Mesendoderm (in vitro differentiated cells): ENCODE results near the gene FIBP.

Experiments
- DNase-seq: peaks from one replicate; pipeline ENCODE4 v3.0.0; 2013
- H2AK5ac ChIP-seq: 2 replicates; pipeline ENCODE4 v1.6.1; 2013; ENCODE audit warnings: low read length, inconsistent platforms
- H2BK120ac ChIP-seq: 2 replicates; pipeline ENCODE4 v1.6.1; 2013; ENCODE audit warnings: low read depth, mild to moderate bottlenecking, low read length, moderate library complexity, mixed read lengths
- H2BK15ac ChIP-seq: replicated peaks from 2 replicates; pipeline ENCODE4 v1.6.1; 2013; ENCODE audit warnings: low read depth, mild to moderate bottlenecking, moderate library complexity
- H2BK5ac ChIP-seq: 2 replicates; pipeline ENCODE4 v1.6.1; 2013; ENCODE audit warnings: low read length, inconsistent platforms
- H3K18ac ChIP-seq: 2 replicates; pipeline ENCODE4 v1.6.1; 2013; ENCODE audit warnings: mild to moderate bottlenecking, low read length, mixed read lengths
- H3K23ac ChIP-seq: one replicate; pipeline ENCODE4 v1.6.1; 2013; ENCODE audit warnings: low read length
- H3K27ac ChIP-seq: 2 replicates; pipeline ENCODE4 v1.5.1; 2013; ENCODE audit warnings: low read depth, mild to moderate bottlenecking, inconsistent platforms, low read length, moderate library complexity
- H3K27me3 ChIP-seq: 2 replicates; pipeline ENCODE4 v1.6.1; 2013; ENCODE audit warnings: low read length, control low read depth, mild to moderate bottlenecking, inconsistent platforms; ENCODE audit not compliant: insufficient read depth, poor library complexity
- H3K36me3 ChIP-seq: 2 replicates; pipeline ENCODE4 v1.6.1; 2013; ENCODE audit warnings: low read length, inconsistent platforms; ENCODE audit not compliant: control insufficient read depth, insufficient read depth
- H3K4ac ChIP-seq: one replicate; pipeline ENCODE4 v1.6.1; 2013; ENCODE audit warnings: low read depth, mild to moderate bottlenecking, low read length, moderate library complexity
- H3K4me1 ChIP-seq: 2 replicates; pipeline ENCODE4 v1.6.1; 2013; ENCODE audit warnings: low read depth, low read length, inconsistent platforms; ENCODE audit not compliant: control insufficient read depth
- H3K4me2 ChIP-seq: 2 replicates; pipeline ENCODE4 v1.6.1; 2013; ENCODE audit warnings: low read length
- H3K4me3 ChIP-seq: 2 replicates; pipeline ENCODE4 v1.5.1; 2013; ENCODE audit warnings: mild to moderate bottlenecking, low read length
- H3K56ac ChIP-seq: one replicate; pipeline ENCODE4 v1.6.1; 2013; ENCODE audit warnings: low read length
- H3K79me1 ChIP-seq: 2 replicates; pipeline ENCODE4 v1.6.1; 2013; ENCODE audit warnings: low read length, inconsistent platforms
- H3K79me2 ChIP-seq: 2 replicates; pipeline ENCODE4 v1.6.1; 2013; ENCODE audit warnings: mild to moderate bottlenecking, low read length; ENCODE audit not compliant: control insufficient read depth, insufficient read depth
- H3K9ac ChIP-seq: 2 replicates; pipeline ENCODE4 v1.6.1; 2013; ENCODE audit warnings: low read length, inconsistent platforms
- H4K5ac ChIP-seq: one replicate; pipeline ENCODE4 v1.6.1; 2013; ENCODE audit warnings: low read length
- H4K8ac ChIP-seq: one replicate; pipeline ENCODE4 v1.6.1; 2013; ENCODE audit warnings: low read depth, mild to moderate bottlenecking, control low read depth, low read length, moderate library complexity
- WGBS: extraction: QIAGEN DNeasy Blood & Tissue Kit; methylation state at CpG from one replicate; pipeline ENCODE4 v1.1.7; 2013; ENCODE audit warnings: low lambda C conversion rate, missing lambda C conversion rate; ENCODE audit not compliant: insufficient coverage; ENCODE audit errors: extremely low coverage; 5-methylcytosine and 5-hydroxymethylcytosine counted together

Gene FIBP

DNA sequence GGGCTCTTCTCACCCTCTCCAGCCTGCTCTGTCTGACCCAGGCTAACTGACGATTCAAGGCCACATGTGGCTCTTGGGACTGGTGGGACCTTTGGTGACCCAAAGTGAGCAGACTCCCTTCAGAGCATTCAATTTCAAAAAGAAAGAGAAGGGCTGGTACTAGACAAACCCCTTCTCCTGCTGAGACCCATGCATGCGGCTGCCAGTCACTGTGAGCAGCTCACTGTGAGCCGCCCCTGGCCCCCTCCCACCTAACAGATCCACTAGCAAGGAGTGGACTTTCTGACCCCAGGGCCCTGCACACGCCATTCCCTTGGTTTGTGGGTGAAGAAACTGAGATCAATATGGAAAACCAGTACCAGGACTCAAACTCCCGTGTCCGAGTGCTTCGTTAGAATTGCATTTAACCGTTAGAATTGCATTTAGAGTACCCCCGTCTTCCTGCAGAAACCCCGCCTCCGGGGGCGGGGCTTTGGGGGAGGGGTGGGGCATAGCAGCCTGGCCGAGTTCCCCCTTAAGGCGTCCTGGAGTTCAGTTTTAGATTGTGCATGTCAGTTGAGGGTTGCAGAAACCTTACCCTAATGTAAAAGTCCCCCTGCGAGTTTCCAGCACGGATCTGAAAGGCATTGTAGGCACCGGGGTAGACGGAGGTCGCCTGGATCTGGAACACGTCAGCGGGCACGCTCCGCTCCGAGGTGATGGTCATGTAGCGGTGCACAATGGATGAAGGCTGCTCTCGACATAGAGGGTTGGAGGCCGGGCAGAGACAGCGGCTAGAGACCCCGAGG is 20.8 kb downstream of the FIBP start:
- H4K5ac ChIP-seq, result no peak overlapping the region
- WGBS, result no CpG with 5 or more reads among the region's 29 CpGs
- H3K27ac ChIP-seq, result peak overlapping the region; percentile 14
- peak; percentile 62 for DNase-seq
- H3K36me3 ChIP-seq, result peaks cover 10% of the 10 kb centered on the region
- no peaks in the 10 kb centered on the region for H3K4me1 ChIP-seq
- no peak overlapping the region for H3K23ac ChIP-seq
- H4K8ac ChIP-seq, result no peak overlapping the region
- H3K4ac ChIP-seq, result no peak overlapping the region
- peak overlapping the region; percentile 10 for H3K9ac ChIP-seq
- peaks cover 4% of the 10 kb centered on the region for H3K79me1 ChIP-seq
- no peak overlapping the region for H2BK15ac ChIP-seq
- H2AK5ac ChIP-seq, result no peak overlapping the region
- peak overlapping the region; percentile 67 for H3K4me2 ChIP-seq
- no peak overlapping the region for H3K18ac ChIP-seq
- H3K4me3 ChIP-seq, result peak overlapping the region; percentile 0
- H2BK5ac ChIP-seq, result no peak overlapping the region
- peak overlapping the region; percentile 15 for H3K56ac ChIP-seq
- H3K79me2 ChIP-seq, result no peaks in the 10 kb centered on the region
- H3K27me3 ChIP-seq, result no peaks in the 10 kb centered on the region
- H2BK120ac ChIP-seq, result no peak overlapping the region

DNA sequence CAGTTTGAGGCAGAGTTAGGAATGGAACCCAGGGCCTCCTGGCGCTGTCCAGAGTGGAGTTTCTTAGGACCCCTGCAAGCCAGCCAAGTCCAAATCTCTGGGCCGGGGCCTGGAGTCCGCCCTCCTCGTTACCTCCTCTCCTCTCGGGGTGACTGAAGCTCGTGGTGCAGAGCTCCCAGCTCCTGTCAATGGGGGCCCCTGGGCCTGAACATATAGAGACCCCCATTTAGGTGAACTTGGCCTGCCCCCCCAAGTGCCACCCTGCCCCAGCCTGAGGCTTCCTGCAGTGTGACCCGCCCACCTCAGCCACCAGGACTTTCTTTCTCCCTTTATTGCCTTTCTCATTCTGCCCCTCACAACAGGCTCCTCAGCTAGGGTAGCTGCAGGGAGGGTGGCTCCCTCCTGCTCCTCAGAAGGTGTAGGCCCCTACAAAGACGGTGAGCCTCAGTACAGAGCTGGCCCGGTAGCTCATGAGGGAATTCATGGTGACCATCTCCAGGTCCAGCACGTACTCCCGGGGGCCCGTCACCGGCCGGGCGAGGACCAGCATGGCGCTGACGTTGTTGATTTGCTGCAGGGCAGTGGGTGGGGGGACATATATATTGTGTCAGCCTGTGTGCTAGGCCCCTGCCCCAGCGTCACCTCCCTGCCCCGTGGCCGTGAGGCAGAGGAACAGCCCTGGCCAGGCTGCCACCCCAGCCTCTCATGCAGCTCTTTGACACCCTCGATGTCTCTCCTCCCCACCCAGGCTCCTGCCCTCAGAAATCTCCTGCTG is 21.6 kb downstream of the FIBP start:
- no peak overlapping the region for H2BK5ac ChIP-seq
- peak overlapping the region; percentile 15 for H3K56ac ChIP-seq
- peaks cover 10% of the 10 kb centered on the region for H3K36me3 ChIP-seq
- H3K4ac ChIP-seq, result no peak overlapping the region
- H3K27me3 ChIP-seq, result no peaks in the 10 kb centered on the region
- no peak overlapping the region for H4K8ac ChIP-seq
- no peak overlapping the region for H3K23ac ChIP-seq
- H3K18ac ChIP-seq, result no peak overlapping the region
- H3K79me2 ChIP-seq, result peaks cover 2% of the 10 kb centered on the region
- H3K79me1 ChIP-seq, result peaks cover 8% of the 10 kb centered on the region
- peak overlapping the region; percentile 14 for H3K27ac ChIP-seq
- DNase-seq, result no peak
- H3K4me1 ChIP-seq, result no peaks in the 10 kb centered on the region
- no peak overlapping the region for H2AK5ac ChIP-seq
- no peak overlapping the region for H4K5ac ChIP-seq
- no peak overlapping the region for H3K4me3 ChIP-seq
- H3K9ac ChIP-seq, result no peak overlapping the region
- no peak overlapping the region for H3K4me2 ChIP-seq
- no peak overlapping the region for H2BK120ac ChIP-seq
- H2BK15ac ChIP-seq, result no peak overlapping the region
- WGBS, result no CpG with 5 or more reads among the region's 21 CpGs

DNA sequence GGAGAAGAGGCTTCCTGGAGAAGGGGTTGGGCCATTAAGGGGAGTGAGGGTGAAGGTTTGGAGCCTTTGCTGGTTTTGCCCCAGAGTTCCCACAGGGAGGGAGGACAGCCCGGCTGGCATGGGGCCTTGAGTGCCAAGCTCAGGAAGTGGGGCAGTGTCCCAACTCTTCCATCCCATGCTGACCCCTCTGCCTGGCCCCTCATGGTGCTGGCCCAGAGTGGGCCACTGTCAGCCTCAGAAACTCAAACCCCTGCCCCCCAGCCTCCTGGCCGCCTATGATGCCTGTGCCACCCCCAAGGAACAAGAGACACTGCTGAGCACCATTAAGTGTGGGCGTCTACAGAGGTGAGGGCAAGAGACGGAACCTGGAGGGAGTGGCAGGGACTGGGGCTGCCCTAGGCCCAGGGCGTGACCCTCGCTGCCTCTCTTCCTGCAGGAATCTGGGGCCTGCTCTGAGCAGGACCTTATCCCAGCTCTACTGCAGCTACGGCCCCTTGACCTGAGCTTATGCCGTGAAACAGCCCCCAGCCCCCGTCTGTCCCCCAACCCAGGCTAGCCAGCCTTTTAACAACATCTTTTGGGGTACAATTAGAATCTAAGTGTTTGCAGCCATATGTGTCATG is 22.6 kb downstream of the FIBP start:
- H3K4me3 ChIP-seq, result no peak overlapping the region
- H2BK5ac ChIP-seq, result no peak overlapping the region
- H3K36me3 ChIP-seq, result peaks cover 10% of the 10 kb centered on the region
- H2AK5ac ChIP-seq, result no peak overlapping the region
- H3K79me2 ChIP-seq, result peaks cover 9% of the 10 kb centered on the region
- no peak overlapping the region for H4K5ac ChIP-seq
- H3K27ac ChIP-seq, result no peak overlapping the region
- no peak overlapping the region for H3K56ac ChIP-seq
- H3K27me3 ChIP-seq, result no peaks in the 10 kb centered on the region
- H3K4me1 ChIP-seq, result no peaks in the 10 kb centered on the region
- H2BK120ac ChIP-seq, result no peak overlapping the region
- no peak overlapping the region for H3K23ac ChIP-seq
- H3K18ac ChIP-seq, result no peak overlapping the region
- H3K4ac ChIP-seq, result no peak overlapping the region
- H3K4me2 ChIP-seq, result no peak overlapping the region
- no CpG with 5 or more reads among the region's 9 CpGs for WGBS
- H3K79me1 ChIP-seq, result peaks cover 16% of the 10 kb centered on the region
- H3K9ac ChIP-seq, result no peak overlapping the region
- H4K8ac ChIP-seq, result no peak overlapping the region
- no peak overlapping the region for H2BK15ac ChIP-seq
- DNase-seq, result no peak

DNA sequence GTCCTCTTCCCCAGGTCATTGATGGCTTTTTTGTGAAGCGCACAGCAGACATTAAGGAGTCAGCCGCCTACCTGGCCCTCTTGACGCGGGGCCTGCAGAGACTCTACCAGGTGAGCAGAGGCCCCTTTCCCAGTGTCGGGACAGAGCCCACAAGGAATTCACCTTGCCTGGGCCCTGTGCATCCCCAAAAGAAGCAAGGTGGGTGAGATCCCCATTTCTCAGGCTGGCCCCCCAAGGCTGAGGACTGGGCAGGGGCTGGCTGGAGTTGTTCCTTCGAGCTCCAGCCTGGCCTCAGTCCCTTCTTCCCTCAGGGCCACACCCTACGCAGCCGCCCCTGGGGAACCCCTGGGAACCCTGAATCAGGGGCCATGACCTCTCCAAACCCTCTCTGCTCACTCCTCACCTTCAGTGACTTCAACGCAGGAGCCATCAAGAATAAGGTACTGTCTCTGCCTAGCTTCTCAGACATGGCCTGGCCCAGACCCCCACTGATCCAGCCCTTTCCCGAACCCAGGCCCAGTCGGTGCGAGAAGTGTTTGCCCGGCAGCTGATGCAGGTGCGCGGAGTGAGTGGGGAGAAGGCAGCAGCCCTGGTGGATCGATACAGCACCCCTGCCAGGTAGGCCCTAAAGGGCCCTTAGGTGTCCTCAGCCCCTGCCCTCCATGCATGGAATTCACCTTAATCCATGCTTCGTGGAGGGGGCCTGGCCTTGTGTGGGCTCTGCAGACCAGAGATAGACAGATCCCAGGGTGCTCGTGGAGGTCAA is 23.4 kb downstream of the FIBP start:
- H2BK15ac ChIP-seq, result no peak overlapping the region
- no peak overlapping the region for H3K23ac ChIP-seq
- H3K79me1 ChIP-seq, result peaks cover 16% of the 10 kb centered on the region
- no peak for DNase-seq
- peaks cover 10% of the 10 kb centered on the region for H3K36me3 ChIP-seq
- no peak overlapping the region for H3K4ac ChIP-seq
- H2BK5ac ChIP-seq, result no peak overlapping the region
- H3K27me3 ChIP-seq, result no peaks in the 10 kb centered on the region
- no peak overlapping the region for H3K4me3 ChIP-seq
- no peak overlapping the region for H2AK5ac ChIP-seq
- H2BK120ac ChIP-seq, result no peak overlapping the region
- no peak overlapping the region for H3K27ac ChIP-seq
- H3K18ac ChIP-seq, result no peak overlapping the region
- H4K5ac ChIP-seq, result no peak overlapping the region
- no CpG with 5 or more reads among the region's 18 CpGs for WGBS
- H4K8ac ChIP-seq, result no peak overlapping the region
- no peaks in the 10 kb centered on the region for H3K4me1 ChIP-seq
- peaks cover 9% of the 10 kb centered on the region for H3K79me2 ChIP-seq
- H3K4me2 ChIP-seq, result no peak overlapping the region
- H3K56ac ChIP-seq, result no peak overlapping the region
- H3K9ac ChIP-seq, result no peak overlapping the region

DNA sequence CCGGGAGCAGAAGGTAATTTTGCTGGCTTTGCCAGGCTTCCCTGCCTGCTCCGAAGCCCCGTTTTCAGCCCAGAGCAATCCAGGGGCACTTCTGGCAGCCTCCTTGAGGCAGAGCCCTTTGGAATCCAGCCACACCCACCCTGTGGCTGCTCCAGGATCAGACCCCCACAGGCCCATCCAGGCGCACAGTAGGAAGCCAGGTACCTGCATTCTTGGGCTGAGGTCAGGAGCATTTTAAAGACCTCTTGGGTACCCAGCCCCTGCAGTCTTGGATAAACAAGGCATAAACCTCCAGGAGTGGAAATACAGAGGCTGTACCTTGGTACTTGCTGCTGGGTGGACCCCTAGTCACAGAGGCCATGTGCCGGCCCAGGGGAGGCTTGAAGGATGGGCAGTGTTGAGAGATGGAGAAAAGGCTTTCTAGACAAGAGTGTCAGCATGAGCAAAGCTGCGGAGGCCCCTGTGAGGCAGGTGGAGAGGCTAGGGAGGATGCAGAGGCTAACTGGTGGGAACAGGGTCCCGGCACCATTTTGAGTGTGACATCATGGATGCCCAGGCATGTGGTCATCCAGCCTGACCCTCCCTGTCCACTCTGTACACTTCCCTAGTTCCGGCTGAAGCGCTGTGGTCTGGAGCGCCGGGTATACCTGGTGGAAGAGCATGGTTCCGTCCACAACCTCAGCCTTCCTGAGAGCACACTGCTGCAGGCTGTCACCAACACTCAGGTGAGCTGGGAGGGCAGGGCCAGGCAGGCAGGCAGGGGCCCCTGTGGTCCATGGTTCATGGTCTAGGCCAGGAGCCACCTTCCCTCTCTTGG is 24.2 kb downstream of the FIBP start:
- Histone ChIP-seq H3K9ac (no peak overlapping the region), H2AK5ac (no peak overlapping the region), H3K27ac (no peak overlapping the region), H2BK15ac (no peak overlapping the region), H2BK5ac (no peak overlapping the region), H3K4me1 (no peaks in the 10 kb centered on the region), H3K4ac (no peak overlapping the region), H3K18ac (no peak overlapping the region), H2BK120ac (no peak overlapping the region), H3K27me3 (no peaks in the 10 kb centered on the region), H3K36me3 (peaks cover 10% of the 10 kb centered on the region), H3K4me2 (no peak overlapping the region), H4K8ac (no peak overlapping the region), H3K4me3 (no peak overlapping the region), H3K56ac (no peak overlapping the region), H4K5ac (no peak overlapping the region), H3K79me1 (peaks cover 16% of the 10 kb centered on the region), H3K79me2 (peaks cover 9% of the 10 kb centered on the region), H3K23ac (no peak overlapping the region)
- no peak for DNase-seq
- WGBS, result no CpG with 5 or more reads among the region's 12 CpGs
